HG03108 (cell line): ENCODE results near the gene SESN3.
"Not testable (repeated sequence)": the region's sequence is repeated elsewhere in the genome, so short reads cannot be mapped to it uniquely, and the experiment has no call there.

Source experiments
- ATAC-seq: cut with Tn5 transposase; IDR thresholded peaks from one replicate; pipeline ENCODE4 v1.9.1; 2021; ENCODE audit warnings: moderate library complexity; ENCODE audit not compliant: unreplicated experiment

SESN3 gene

GRCh38 chr11:95154514-95154913 is 76.5 kb downstream of the SESN3 start:
- ATAC-seq: no peak

GRCh38 chr11:95153857-95154246 is 77.2 kb downstream of the SESN3 start:
- no peak for ATAC-seq

- no peak for ATAC-seq
Measured at GRCh38 chr11:95152876-95153856, 77.8 kb downstream of the SESN3 start.

- peak; percentile 86 for ATAC-seq
Measured at GRCh38 chr11:95150956-95151684, 79.9 kb downstream of the SESN3 start.

GRCh38 chr11:95149651-95150364 is 81.2 kb downstream of the SESN3 start:
- no peak for ATAC-seq

- ATAC-seq: no peak
Measured at GRCh38 chr11:95148938-95149337, 82.1 kb downstream of the SESN3 start.

- no peak for ATAC-seq
Measured at GRCh38 chr11:95148406-95148805, 82.6 kb downstream of the SESN3 start.

- no peak for ATAC-seq
Measured at GRCh38 chr11:95147364-95147905, 83.6 kb downstream of the SESN3 start.

GRCh38 chr11:95145430-95146060 is 85.5 kb downstream of the SESN3 start:
- no peak for ATAC-seq

GRCh38 chr11:95144313-95145235 is 86.4 kb downstream of the SESN3 start:
- no peak for ATAC-seq

- ATAC-seq: no peak
Measured at GRCh38 chr11:95143106-95143681, 87.8 kb downstream of the SESN3 start.

GRCh38 chr11:95142431-95142830 is 88.6 kb downstream of the SESN3 start:
- no peak for ATAC-seq

GRCh38 chr11:95140397-95141033 is 90.5 kb downstream of the SESN3 start:
- no peak for ATAC-seq

GRCh38 chr11:95138448-95138847 is 92.6 kb downstream of the SESN3 start:
- peak; percentile 80 for ATAC-seq

- ATAC-seq: no peak
Measured at GRCh38 chr11:95137299-95137698, 93.7 kb downstream of the SESN3 start.

- not testable (repeated sequence) for ATAC-seq
Measured at GRCh38 chr11:95136747-95137146, 94.3 kb downstream of the SESN3 start.

GRCh38 chr11:95135880-95136279 is 95.1 kb downstream of the SESN3 start:
- ATAC-seq: no peak

- ATAC-seq: no peak
Measured at GRCh38 chr11:95135155-95135554, 95.8 kb downstream of the SESN3 start.

GRCh38 chr11:95134491-95134890 is 96.5 kb downstream of the SESN3 start:
- no peak for ATAC-seq
